NB4 (cell line): Measurements from ENCODE around the gene ACSL6.

Experiments
- DNase-seq: peaks from one replicate; pipeline ENCODE4 v3.0.0; 2010; ENCODE audit warnings: low read depth
- H3K4me3 ChIP-seq: one replicate; pipeline ENCODE4 v1.5.1; 2011; ENCODE audit warnings: mild to moderate bottlenecking, low read depth, low read length, moderate library complexity
- CTCF ChIP-seq: IDR thresholded peaks from one replicate; pipeline ENCODE4 v1.5.1; 2012; ENCODE audit warnings: low read depth, low read length
- MYC ChIP-seq: IDR thresholded peaks from 2 replicates; pipeline ENCODE4 v1.6.1; 2011; ENCODE audit warnings: low read depth, low read length
- POLR2A ChIP-seq: IDR thresholded peaks from 2 replicates; pipeline ENCODE4 v1.6.1; 2011; ENCODE audit warnings: mild to moderate bottlenecking; ENCODE audit not compliant: insufficient read length; ENCODE audit errors: extremely low read depth
- TF ChIP-seq, protein P1 (sequence below): IDR thresholded peaks from 2 replicates; pipeline ENCODE4 v1.6.1; 2011; ENCODE audit warnings: low read depth, low read length

ACSL6 gene

GRCh38 chr5:131974956-131975726, 36.3 kb downstream of the ACSL6 start:
- H3K4me3 ChIP-seq, result no peak overlapping the region
- TF ChIP-seq POLR2A, result no peak
- TF ChIP-seq, protein P1, sequence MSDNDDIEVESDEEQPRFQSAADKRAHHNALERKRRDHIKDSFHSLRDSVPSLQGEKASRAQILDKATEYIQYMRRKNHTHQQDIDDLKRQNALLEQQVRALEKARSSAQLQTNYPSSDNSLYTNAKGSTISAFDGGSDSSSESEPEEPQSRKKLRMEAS, result no peak
- no peak for TF ChIP-seq CTCF
- TF ChIP-seq MYC, result no peak
- DNase-seq, result no peak

DNA sequence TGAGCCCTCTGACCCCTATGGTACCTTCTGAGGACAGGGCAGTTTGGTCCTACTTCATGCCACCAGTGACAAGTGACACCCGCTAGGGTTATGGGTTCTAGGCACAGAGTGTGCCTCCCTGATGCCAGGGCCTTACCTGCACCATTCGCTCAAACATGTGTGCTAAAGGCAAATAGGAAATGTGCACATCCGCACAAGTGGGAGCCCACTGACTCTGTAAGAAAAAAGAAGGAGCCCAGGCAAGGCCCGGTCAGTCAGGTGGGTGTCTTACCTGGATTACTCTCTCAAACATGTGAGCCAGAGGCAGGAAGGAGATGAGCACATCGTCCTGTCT, 36.9 kb downstream of the ACSL6 start:
- TF ChIP-seq CTCF (no peak), POLR2A (no peak), MYC (no peak)
- TF ChIP-seq, protein P1, result no peak
- no peak for DNase-seq
- H3K4me3 ChIP-seq, result no peak overlapping the region

- TF ChIP-seq POLR2A (no peak), CTCF (no peak), MYC (no peak)
- TF ChIP-seq, protein P1, result no peak
- DNase-seq, result no peak
- no peak overlapping the region for H3K4me3 ChIP-seq
Observed at GRCh38 chr5:131974016-131974415, 37.4 kb downstream of the ACSL6 start.

DNA sequence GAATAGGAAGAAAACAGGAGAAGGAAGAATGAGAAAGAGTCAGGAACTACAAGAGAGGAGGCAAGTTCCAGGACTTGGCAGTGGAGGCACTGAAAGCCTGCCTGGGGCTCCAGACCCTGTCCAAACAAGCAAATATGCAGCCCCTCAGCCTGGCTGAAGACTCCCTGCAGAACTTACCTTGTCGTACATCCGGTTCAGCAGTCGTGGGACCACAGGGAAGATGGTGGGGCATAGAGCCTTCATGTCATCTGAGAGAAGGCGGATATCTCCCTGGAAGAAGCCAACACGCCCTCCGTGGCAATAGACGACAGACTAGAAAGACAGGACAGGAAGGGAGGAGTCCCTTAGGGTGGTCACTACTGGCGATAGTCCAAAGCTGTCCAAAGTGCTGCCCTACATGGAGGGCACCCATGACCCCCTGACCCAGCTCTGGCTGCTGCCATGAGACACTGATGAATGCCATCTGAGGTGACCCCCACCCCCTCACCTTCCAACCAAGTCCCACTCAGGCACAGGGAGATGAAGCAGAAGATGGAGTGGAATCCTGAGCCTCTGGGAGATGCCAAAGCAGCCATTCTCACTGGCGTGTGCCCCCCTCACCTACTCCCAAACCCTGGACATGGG, 38.3 kb downstream of the ACSL6 start:
- no peak overlapping the region for H3K4me3 ChIP-seq
- TF ChIP-seq POLR2A, result no peak
- TF ChIP-seq, protein P1, result no peak
- no peak for DNase-seq

GRCh38 chr5:131968396-131968954, 43.0 kb downstream of the ACSL6 start:
- no peak for DNase-seq
- no peak for TF ChIP-seq MYC
- TF ChIP-seq CTCF, result no peak
- TF ChIP-seq, protein P1, result no peak
- no peak for TF ChIP-seq POLR2A

DNA sequence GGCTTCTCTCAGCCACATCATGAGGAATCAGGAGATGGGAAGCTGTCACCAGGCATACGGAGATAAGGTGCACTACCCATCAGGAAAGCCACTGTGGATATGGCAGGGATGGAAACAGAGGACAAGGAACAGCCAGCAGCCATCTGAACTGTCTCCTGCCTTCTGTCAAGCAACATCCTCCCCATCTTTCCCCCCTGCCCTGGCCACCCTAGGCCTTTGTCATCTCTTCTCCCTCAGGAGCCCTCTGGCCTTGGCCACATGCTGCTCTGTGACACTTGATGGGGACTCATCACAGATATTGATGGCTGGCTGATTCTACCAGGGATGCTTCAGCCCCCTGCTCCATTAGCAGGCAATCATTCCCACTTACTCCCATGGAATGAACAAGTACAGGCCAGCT, 44.9 kb downstream of the ACSL6 start:
- TF ChIP-seq CTCF, result no peak
- TF ChIP-seq, protein P1, result no peak
- no peak for TF ChIP-seq POLR2A
- no peak for TF ChIP-seq MYC
- no peak overlapping the region for H3K4me3 ChIP-seq
- DNase-seq, result no peak

More at GRCh38 chr5:131968396-131968954, 43.0 kb downstream of the ACSL6 start:
- no peak overlapping the region for H3K4me3 ChIP-seq
